ENCODE results near the gene CELF2.

Gene CELF2

GRCh38 chr10:11245510-11245909 is 227.8 kb downstream of the CELF2 start:
- H3K27ac ChIP-seq, result no peak overlapping the region
- no peak for TF ChIP-seq CTCF (conservative IDR thresholded peaks at IDR 0.05)
- TF ChIP-seq ZFX (IDR thresholded peaks at IDR 0.05), result no peak

- TF ChIP-seq CTCF (conservative IDR thresholded peaks at IDR 0.05), result no peak
- TF ChIP-seq ZFX (IDR thresholded peaks at IDR 0.05), result no peak
- no peak overlapping the region for H3K27ac ChIP-seq
Observed at GRCh38 chr10:11245981-11246590, 228.4 kb downstream of the CELF2 start.

- H3K27ac ChIP-seq, result no peak overlapping the region
- TF ChIP-seq CTCF (conservative IDR thresholded peaks at IDR 0.05) (no peak), ZFX (IDR thresholded peaks at IDR 0.05) (no peak)
Observed at GRCh38 chr10:11246752-11247467, 229.2 kb downstream of the CELF2 start.

GRCh38 chr10:11249152-11249807 is 231.6 kb downstream of the CELF2 start:
- H3K27ac ChIP-seq, result no peak overlapping the region
- TF ChIP-seq ZFX (IDR thresholded peaks at IDR 0.05) (no peak), CTCF (conservative IDR thresholded peaks at IDR 0.05) (no peak)

GRCh38 chr10:11249808-11250195 is 232.1 kb downstream of the CELF2 start:
- H3K27ac ChIP-seq, result no peak overlapping the region
- TF ChIP-seq ZFX (IDR thresholded peaks at IDR 0.05) (no peak), CTCF (conservative IDR thresholded peaks at IDR 0.05) (no peak)

GRCh38 chr10:11250304-11250703 is 232.6 kb downstream of the CELF2 start:
- H3K27ac ChIP-seq, result no peak overlapping the region
- no peak for TF ChIP-seq ZFX (IDR thresholded peaks at IDR 0.05)
- TF ChIP-seq CTCF (conservative IDR thresholded peaks at IDR 0.05), result no peak

GRCh38 chr10:11252887-11253286 is 235.2 kb downstream of the CELF2 start:
- TF ChIP-seq ZFX (IDR thresholded peaks at IDR 0.05) (no peak), CTCF (conservative IDR thresholded peaks at IDR 0.05) (no peak)
- no peak overlapping the region for H3K27ac ChIP-seq
